GM18858 (cell line): ENCODE results near the gene OPN1LW.
"Not testable (repeated sequence)": the region's sequence is repeated elsewhere in the genome, so short reads cannot be mapped to it uniquely, and the experiment has no call there.

ENCODE experiments used
- ATAC-seq: cut with Tn5 transposase; IDR thresholded peaks from one replicate; pipeline ENCODE4 v1.9.1; 2021; ENCODE audit not compliant: unreplicated experiment

The OPN1LW gene

GRCh38 chrX:154144010-154144409 is at the start of gene OPN1LW:
TSS of gene OPN1LW (plus strand) at chrX:154144243. CDS start at chrX:154144284, 41 bp downstream.
- ATAC-seq = not testable (repeated sequence)

- ATAC-seq = no peak
Measured at GRCh38 chrX:154094833-154095232, 49.2 kb upstream of the OPN1LW start.

- no peak for ATAC-seq
Measured at GRCh38 chrX:154096140-154097002, 47.7 kb upstream of the OPN1LW start.

- peak; percentile 18 for ATAC-seq
Measured at GRCh38 chrX:154097003-154097588, 46.9 kb upstream of the OPN1LW start.

- ATAC-seq = peak; percentile 52
Measured at GRCh38 chrX:154097589-154098541, 46.2 kb upstream of the OPN1LW start, which contains the start of gene MECP2. TSS of gene MECP2 (minus strand) at chrX:154097717.

GRCh38 chrX:154098551-154098950 is 45.5 kb upstream of the OPN1LW start:
- no peak for ATAC-seq

- no peak for ATAC-seq
Measured at GRCh38 chrX:154113729-154114128, 30.3 kb upstream of the OPN1LW start.

GRCh38 chrX:154114652-154115051 is 29.4 kb upstream of the OPN1LW start:
- no peak for ATAC-seq

GRCh38 chrX:154115071-154115470 is 29.0 kb upstream of the OPN1LW start:
- no peak for ATAC-seq

GRCh38 chrX:154115750-154116149 is 28.3 kb upstream of the OPN1LW start:
- ATAC-seq = no peak

GRCh38 chrX:154116426-154117211 is 27.4 kb upstream of the OPN1LW start:
- no peak for ATAC-seq

- ATAC-seq = no peak
Measured at GRCh38 chrX:154117566-154117965, 26.5 kb upstream of the OPN1LW start.

GRCh38 chrX:154120567-154120966 is 23.5 kb upstream of the OPN1LW start:
- ATAC-seq = no peak

GRCh38 chrX:154121207-154121606 is 22.8 kb upstream of the OPN1LW start:
- no peak for ATAC-seq

GRCh38 chrX:154121961-154122360 is 22.1 kb upstream of the OPN1LW start:
- no peak for ATAC-seq

- ATAC-seq = no peak
Measured at GRCh38 chrX:154123241-154124219, 20.5 kb upstream of the OPN1LW start.

GRCh38 chrX:154125391-154126040 is 18.5 kb upstream of the OPN1LW start:
- no peak for ATAC-seq

- ATAC-seq = no peak
Measured at GRCh38 chrX:154126101-154126500, 17.9 kb upstream of the OPN1LW start.

- no peak for ATAC-seq
Measured at GRCh38 chrX:154131955-154132354, 12.1 kb upstream of the OPN1LW start.
